Measurements from ENCODE around the gene RASL11B.

Gene RASL11B

GRCh38 chr4:52873861-52874343, 11.8 kb downstream of the RASL11B start:
- no peak for DNase-seq (ENCODE audit: low spot score)

- DNase-seq (ENCODE audit: low spot score), result no peak
These were observed 12.8 kb downstream of the RASL11B start for GRCh38 chr4:52874948-52875347.

GRCh38 chr4:52876069-52876468, 14.0 kb downstream of the RASL11B start:
- no peak for DNase-seq (ENCODE audit: low spot score)

DNA sequence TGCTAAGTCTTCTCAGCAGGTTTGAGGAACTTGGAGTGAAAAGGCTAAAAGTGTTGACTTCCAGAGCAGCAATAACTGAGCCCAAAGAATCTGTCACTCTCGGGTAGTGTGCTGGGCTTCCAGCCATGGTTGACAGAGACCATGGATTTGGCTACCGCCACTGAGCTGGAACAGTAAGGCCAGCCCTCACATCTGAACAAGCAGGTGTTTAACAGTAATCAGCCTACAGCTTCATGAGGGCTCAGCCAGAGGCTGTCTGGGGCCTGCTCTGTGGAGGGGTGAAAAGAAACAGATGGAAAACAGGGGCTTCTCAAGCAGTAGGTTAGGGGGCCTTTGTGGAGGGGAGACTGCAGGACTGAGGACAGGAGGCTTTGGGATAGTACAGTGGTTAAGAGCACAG, 14.9 kb downstream of the RASL11B start:
- no peak for DNase-seq (ENCODE audit: low spot score)

DNA sequence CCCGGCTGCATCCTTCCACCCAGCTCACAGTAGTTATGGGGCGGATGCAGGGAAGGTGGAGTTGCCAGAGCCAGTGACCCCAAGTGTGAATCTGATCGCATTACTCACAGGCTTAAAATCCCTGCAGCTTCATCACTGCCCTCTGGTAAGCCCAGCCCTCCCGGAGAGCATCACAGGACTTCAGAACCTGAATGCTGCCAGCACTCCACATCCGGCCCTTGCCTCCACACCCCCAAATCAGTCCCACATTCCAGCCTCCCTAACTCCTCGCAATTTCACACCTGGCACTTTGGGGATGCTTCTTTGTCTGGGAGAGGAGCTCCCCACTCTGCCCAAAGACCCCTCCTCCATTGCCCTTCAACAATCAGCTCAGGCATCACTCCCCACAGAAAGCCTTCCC, 15.6 kb downstream of the RASL11B start:
- no peak for DNase-seq (ENCODE audit: low spot score)

DNA sequence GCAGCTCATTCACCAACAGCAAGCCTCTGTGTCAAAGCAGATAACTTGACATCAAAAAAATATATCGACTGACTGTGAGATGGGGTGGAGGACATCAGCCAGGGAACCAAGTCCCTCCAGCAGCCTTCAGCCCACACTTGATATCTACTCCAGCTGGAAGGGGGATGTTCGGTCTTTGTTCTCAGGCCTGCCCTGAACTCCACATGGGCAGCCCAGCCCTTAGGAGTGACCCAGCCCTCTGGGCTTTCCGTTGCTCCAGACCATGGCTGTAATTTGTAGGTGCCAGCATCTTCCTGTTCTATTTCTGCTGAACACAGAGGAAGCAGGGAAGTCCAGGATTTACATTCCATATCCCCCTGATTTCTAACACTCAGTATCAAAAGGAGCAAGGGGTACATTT, 17.4 kb downstream of the RASL11B start:
- no peak for DNase-seq (ENCODE audit: low spot score)

DNA sequence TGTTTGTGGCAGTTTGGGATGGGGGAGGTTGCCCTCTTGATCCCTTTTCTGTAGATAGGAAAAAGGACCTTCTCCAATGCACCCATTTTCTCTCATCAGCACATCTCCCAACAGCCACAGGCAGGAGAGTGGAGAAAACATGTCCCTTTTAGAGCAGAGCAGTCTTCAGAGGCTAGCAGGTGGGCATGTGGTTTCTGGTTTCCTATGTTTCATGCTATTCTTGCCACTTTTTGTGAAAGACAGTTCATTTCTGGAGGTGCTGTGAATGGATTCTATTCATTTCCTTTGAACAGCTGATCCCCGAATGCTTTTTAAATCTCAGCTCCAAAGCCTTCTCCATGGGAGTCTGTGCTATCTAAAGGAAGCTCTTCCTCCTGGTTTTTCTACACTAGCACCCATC, 18.9 kb downstream of the RASL11B start:
- DNase-seq (ENCODE audit: low spot score), result no peak

- DNase-seq (ENCODE audit: low spot score), result no peak
These were observed 21.1 kb downstream of the RASL11B start for GRCh38 chr4:52883183-52883621.

DNA sequence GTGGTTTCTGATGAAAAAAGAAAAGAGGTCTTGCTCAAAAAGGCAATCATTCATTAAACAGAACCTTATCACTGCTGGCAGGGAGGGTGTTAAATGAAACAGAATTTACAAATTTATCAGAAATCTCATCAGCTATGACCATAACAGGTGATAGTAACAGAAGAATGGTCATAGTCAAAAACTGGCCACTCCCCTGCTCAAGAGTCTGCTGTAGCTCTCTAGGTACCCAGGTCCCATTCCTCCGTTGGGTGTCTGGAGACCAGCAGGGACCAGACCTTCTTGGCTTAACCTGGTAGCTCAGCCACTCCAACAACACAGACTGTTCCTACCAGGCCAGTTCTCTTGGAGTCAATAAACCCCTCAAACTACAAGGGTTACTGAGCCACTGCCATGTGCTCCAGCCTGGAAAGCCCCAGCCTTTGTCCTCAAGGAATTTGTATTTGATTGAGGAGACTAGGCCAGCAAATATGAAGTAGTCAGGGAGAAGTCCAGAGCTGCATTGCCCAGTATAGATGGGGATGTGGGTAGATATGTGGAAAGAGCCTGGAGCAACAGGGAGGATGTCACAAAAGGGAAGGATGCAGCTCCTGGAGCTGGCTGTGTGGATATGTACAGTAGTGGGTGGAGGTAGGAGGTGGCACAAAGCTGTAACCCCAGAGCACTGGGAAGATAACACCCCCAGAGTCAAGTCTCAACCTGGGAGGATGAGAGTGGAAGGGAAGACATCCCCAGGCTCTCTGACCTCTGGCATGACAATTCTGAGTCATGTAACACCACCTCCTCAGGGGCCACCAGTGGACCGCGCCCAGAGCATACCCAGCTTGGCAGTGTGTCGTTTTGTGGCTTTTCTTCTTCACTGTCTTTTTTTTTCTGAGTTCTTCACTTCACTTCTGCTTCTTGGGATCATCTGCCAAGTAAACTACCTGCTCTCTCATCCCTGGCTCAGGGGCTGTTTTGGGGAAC, 21.9 kb downstream of the RASL11B start:
- DNase-seq (ENCODE audit: low spot score), result no peak

- no peak for DNase-seq (ENCODE audit: low spot score)
These were observed 22.9 kb downstream of the RASL11B start for GRCh38 chr4:52884994-52885393.

GRCh38 chr4:52889354-52889753, 27.2 kb downstream of the RASL11B start:
- no peak for DNase-seq (ENCODE audit: low spot score)

GRCh38 chr4:52889778-52890520, 27.8 kb downstream of the RASL11B start:
- DNase-seq (ENCODE audit: low spot score), result no peak

- DNase-seq (ENCODE audit: low spot score), result no peak
These were observed 28.3 kb downstream of the RASL11B start for GRCh38 chr4:52890521-52890791.

GRCh38 chr4:52891743-52892142, 29.6 kb downstream of the RASL11B start:
- no peak for DNase-seq (ENCODE audit: low spot score)

- DNase-seq (ENCODE audit: low spot score), result no peak
These were observed 30.8 kb downstream of the RASL11B start for GRCh38 chr4:52892880-52893279.

DNA sequence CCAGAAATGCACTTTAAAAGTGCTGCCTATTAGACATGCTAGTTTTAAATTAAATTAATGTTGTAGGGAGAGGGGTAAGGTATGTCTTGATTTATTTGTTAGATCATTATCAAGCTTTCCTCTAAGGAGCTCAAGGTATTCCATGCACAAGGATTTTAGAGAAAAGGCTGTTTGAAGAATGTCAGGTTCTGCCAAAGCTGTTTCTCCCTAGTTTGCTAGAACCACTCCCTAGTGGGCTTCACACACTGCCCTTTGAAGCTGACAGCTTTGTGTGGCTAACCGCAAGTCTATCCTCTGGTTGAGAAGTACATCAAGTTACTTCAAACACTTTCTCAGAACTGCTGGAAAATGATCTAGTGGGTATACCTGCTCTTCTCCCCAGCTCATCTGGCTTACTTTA, 32.3 kb downstream of the RASL11B start:
- no peak for DNase-seq (ENCODE audit: low spot score)

DNA sequence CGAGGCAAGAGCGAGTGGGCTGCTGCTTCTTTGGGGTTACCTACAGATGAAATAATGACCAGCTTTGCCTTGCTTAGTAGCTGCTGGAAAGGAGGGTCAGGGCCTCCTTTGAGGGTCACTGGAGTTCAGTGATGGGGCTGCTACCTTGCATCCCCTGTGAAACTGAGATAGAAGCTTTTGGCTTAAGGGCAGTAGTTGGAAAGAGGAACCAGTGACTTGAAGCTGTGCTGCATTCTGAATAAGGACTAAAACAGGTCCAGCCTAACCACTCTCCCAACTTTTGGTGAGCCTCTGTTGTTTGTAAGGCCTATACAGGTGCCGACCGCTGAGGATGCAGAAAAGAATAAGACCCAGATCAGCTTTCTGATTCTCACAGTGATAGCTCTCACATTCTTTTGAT, 41.2 kb downstream of the RASL11B start:
- no peak for DNase-seq (ENCODE audit: low spot score)

- DNase-seq (ENCODE audit: low spot score), result no peak
These were observed 42.3 kb downstream of the RASL11B start for GRCh38 chr4:52904421-52904820.

DNA sequence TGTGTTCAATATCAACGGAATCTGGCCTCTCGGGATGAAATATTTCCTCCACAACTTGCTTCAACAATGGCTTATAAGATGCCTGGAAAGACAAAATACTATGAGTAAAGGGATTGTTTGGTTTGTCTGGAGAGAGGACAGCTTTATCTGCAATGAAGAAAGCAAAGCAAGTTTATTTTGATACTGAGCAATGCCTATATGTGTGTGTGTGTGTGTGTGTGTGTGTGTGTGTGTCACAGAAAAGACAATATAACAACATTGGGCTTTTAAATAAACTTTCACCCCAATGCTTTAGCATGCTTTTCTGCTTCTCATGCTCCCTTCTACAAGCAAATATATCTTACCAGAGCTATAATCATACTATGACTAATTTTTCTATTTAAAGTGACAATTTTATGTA, 45.4 kb downstream of the RASL11B start:
- DNase-seq (ENCODE audit: low spot score), result no peak

DNA sequence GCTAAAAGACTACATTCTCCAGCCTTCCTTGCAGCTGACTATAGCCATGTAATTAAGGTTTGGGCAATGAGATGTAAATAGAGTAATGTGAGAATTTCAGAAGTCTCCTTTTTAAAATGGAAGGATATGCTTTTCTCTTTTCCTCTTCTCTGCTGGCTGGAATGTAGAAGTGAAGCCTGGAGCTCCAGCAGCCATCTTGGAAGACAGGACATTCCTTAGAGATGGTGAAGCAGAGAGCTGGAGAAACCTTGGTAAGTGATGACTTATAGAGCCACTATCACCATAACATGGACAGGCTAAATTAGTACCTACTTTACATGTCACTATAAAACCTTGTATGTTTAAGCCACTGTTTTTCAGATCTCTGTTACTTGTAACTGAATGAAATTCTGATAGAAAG, 48.0 kb downstream of the RASL11B start:
- DNase-seq (ENCODE audit: low spot score), result no peak

DNA sequence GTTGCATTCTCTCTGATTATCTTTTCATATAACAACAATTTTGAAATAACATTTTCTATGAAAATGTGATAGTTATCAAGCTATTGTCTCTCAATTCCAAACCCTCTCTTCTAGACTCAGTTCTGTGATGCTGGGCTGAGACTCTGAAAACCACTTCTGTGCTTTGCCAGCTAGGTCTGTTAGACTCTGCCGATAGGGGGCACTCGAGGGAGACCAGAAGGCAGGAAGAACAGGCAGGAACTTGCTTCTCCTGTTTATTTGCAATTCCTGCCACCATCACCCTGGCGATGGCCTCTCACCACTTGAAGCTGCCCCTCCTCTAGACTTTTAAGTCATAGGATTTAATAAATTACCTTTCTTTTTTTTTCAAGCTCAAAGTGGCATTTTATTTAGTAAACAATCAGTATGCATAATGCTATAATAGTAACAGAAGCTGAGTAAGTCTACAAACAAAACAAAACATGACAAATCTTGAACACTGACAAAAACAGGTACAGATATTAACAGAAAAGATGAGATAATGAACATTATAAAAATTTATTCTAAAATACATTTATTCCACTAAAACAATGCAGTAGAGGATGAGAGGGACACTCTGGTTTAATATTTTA, 49.7 kb downstream of the RASL11B start:
- DNase-seq (ENCODE audit: low spot score), result peak; percentile 82

GRCh38 chr4:52912608-52913007, 50.5 kb downstream of the RASL11B start:
- no peak for DNase-seq (ENCODE audit: low spot score)

- no peak for DNase-seq (ENCODE audit: low spot score)
These were observed 52.0 kb downstream of the RASL11B start for GRCh38 chr4:52914051-52914605.

Data from NAMALWA (cell line).